ENCODE results near the gene PRPF18.

PRPF18 gene

DNA sequence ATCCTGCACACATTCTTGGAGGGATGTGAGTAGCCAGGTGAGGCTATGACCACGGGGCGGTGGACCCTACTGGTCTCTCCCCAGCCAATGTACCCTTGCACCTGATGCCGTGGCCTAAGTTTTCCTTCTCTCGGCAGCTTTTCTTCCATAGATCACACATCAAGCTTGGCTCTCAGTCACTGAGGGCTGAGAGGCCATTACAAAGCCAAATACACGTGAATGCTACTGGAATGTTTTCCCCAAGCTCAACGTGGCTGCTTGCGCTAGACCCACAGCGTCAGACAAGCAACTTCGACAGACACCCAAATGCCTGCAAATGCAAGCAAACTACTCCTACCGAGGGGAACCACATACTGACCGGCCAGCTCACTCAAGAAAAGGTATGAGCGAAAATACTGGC lies 83.1 kb downstream of the PRPF18 start:
- DNase-seq: no peak

DNA sequence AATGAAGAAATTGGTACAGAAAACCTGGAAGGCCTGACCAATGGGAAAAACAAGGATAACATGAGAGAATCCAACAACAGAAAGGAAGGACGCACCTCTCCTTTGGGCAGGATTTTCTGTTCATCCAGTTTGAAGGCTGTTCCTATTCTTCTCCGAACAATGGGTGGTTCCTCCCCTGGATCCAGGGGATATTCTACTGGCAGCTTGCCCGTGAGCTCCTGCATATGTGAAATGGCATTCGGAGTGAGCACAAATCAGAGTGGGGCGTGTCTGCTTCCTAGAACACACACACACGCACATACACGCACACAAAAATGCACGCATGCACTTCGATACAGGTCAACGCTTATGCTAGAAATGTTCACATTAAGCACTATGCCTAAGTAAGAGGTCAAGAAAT lies 83.5 kb downstream of the PRPF18 start:
- no peak for DNase-seq

DNA sequence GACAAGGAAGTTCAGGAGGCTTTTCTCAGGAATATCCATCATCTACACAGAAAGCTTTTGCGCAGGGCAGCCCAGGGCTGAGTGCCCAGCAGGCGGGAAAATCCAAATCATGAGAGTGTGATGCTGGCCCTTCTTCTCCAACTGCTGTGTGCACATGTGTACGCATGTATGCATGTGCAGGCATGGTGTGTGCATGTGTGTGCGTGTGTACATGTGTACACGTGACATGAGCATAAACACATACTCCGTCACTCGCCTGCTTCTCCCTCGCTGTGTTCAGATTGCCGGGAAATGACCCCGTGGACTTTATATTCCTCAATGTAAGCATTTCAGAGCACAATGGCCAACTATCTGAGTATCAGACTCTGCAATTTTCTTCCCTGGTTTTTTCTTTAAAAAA lies 85.1 kb downstream of the PRPF18 start:
- no peak for DNase-seq

GRCh38 chr10:13672548-13672947 lies 85.8 kb downstream of the PRPF18 start:
- DNase-seq: no peak

GRCh38 chr10:13673156-13673555 lies 86.4 kb downstream of the PRPF18 start:
- no peak for DNase-seq

- no peak for DNase-seq
These were observed 88.2 kb downstream of the PRPF18 start for GRCh38 chr10:13674645-13675588.

- no peak for DNase-seq
These were observed 91.5 kb downstream of the PRPF18 start for GRCh38 chr10:13678101-13678843.

All from retina (tissue), 1 donor.